ENCODE data around the gene UTP18.
A peak's percentile ranks its signal among the peaks of the same experiment; 100 is the strongest.
"Not testable (repeated sequence)": the region's sequence is repeated elsewhere in the genome, so short reads cannot be mapped to it uniquely, and the experiment has no call there.

Gene UTP18

GRCh38 chr17:51260237-51261023, at the start of gene UTP18:
Gene UTP18, plus strand, starts transcription at chr17:51260546. Its CDS starts 39 bp downstream, at chr17:51260585.
- peak within 1 kb of the TSS; percentile 77 for H3K4me3 ChIP-seq (ENCODE audit: low read depth, low read length)
- H3K36me3 ChIP-seq (ENCODE audit: control insufficient read depth, insufficient read depth, low read length): peaks cover 55% of the 10 kb centered on the region
- peak within 1 kb of the TSS; percentile 97 for H3K9ac ChIP-seq (ENCODE audit: low read length)
- peaks cover 24% of the 10 kb centered on the region; the same call in 1 of the 2 replicates for H3K4me1 ChIP-seq (ENCODE audit: control insufficient read depth, insufficient read depth, low read length)
- no peaks in the 10 kb centered on the region for H3K27me3 ChIP-seq (ENCODE audit: control insufficient read depth, insufficient read depth, low read length)
- H3K27ac ChIP-seq (ENCODE audit: low read depth, low read length): peak within 1 kb of the TSS; percentile 97
- no peaks in the 10 kb centered on the region for H3K9me3 ChIP-seq (ENCODE audit: control insufficient read depth, insufficient read depth, low read depth, low read length)

DNA sequence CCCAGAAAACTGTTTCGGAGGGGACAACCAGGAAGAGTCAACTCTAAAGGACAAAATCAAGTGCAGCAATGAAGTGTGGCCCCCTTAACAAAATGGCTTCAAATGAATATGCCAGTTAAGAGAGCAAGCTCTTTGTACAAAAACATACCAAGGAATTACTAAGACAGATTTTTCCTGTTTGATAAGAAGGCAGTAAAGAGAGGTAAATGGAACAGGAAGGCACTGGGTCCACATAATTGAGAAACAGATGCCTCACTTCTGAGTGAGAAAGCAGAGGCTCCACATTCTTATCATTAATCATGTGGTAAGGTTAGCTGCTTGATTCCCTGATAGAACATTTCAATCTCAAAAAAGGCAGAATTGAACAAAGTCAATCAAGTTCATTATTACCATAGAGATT, 45.4 kb upstream of the UTP18 start:
- H3K27ac ChIP-seq (ENCODE audit: low read depth, low read length): no peak overlapping the region
- H3K4me3 ChIP-seq (ENCODE audit: low read depth, low read length): no peak overlapping the region
- no peak overlapping the region for H3K9ac ChIP-seq (ENCODE audit: low read length)
- no peaks in the 10 kb centered on the region for H3K4me1 ChIP-seq (ENCODE audit: control insufficient read depth, insufficient read depth, low read length)
- peaks cover 82% of the 10 kb centered on the region for H3K36me3 ChIP-seq (ENCODE audit: control insufficient read depth, insufficient read depth, low read length)
- H3K27me3 ChIP-seq (ENCODE audit: control insufficient read depth, insufficient read depth, low read length): no peaks in the 10 kb centered on the region
- H3K9me3 ChIP-seq (ENCODE audit: control insufficient read depth, insufficient read depth, low read depth, low read length): no peaks in the 10 kb centered on the region

DNA sequence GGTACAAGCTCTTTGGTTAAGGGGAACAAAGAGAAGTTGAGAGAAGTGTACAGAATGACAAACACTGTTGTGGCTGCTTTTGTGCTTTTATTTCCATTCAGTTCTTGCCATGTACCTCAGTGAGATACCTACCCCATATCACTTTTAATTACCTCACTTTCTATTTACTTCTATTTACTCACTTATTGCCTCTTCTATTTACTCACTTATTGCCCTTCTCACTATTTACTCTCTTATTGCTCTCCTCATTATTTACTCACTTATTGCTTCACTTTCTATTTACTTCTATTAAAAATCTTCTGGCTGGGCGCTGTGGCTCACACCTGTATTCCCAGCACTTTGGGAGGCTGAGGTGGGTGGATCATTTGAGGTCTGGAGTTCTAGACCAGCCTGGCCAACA, 42.4 kb upstream of the UTP18 start:
- Histone ChIP-seq H3K27ac (ENCODE audit: low read depth, low read length) (no peak overlapping the region), H3K9me3 (ENCODE audit: control insufficient read depth, insufficient read depth, low read depth, low read length) (no peaks in the 10 kb centered on the region), H3K27me3 (ENCODE audit: control insufficient read depth, insufficient read depth, low read length) (no peaks in the 10 kb centered on the region), H3K9ac (ENCODE audit: low read length) (no peak overlapping the region), H3K36me3 (ENCODE audit: control insufficient read depth, insufficient read depth, low read length) (peaks cover 81% of the 10 kb centered on the region), H3K4me1 (ENCODE audit: control insufficient read depth, insufficient read depth, low read length) (no peaks in the 10 kb centered on the region), H3K4me3 (ENCODE audit: low read depth, low read length) (no peak overlapping the region)

- H3K27me3 ChIP-seq (ENCODE audit: control insufficient read depth, insufficient read depth, low read length): no peaks in the 10 kb centered on the region
- no peak overlapping the region for H3K4me3 ChIP-seq (ENCODE audit: low read depth, low read length)
- no peak overlapping the region for H3K9ac ChIP-seq (ENCODE audit: low read length)
- H3K9me3 ChIP-seq (ENCODE audit: control insufficient read depth, insufficient read depth, low read depth, low read length): no peaks in the 10 kb centered on the region
- H3K27ac ChIP-seq (ENCODE audit: low read depth, low read length): no peak overlapping the region
- H3K4me1 ChIP-seq (ENCODE audit: control insufficient read depth, insufficient read depth, low read length): no peaks in the 10 kb centered on the region
- peaks cover 75% of the 10 kb centered on the region for H3K36me3 ChIP-seq (ENCODE audit: control insufficient read depth, insufficient read depth, low read length)
These were observed 39.0 kb upstream of the UTP18 start for GRCh38 chr17:51221322-51221721.

DNA sequence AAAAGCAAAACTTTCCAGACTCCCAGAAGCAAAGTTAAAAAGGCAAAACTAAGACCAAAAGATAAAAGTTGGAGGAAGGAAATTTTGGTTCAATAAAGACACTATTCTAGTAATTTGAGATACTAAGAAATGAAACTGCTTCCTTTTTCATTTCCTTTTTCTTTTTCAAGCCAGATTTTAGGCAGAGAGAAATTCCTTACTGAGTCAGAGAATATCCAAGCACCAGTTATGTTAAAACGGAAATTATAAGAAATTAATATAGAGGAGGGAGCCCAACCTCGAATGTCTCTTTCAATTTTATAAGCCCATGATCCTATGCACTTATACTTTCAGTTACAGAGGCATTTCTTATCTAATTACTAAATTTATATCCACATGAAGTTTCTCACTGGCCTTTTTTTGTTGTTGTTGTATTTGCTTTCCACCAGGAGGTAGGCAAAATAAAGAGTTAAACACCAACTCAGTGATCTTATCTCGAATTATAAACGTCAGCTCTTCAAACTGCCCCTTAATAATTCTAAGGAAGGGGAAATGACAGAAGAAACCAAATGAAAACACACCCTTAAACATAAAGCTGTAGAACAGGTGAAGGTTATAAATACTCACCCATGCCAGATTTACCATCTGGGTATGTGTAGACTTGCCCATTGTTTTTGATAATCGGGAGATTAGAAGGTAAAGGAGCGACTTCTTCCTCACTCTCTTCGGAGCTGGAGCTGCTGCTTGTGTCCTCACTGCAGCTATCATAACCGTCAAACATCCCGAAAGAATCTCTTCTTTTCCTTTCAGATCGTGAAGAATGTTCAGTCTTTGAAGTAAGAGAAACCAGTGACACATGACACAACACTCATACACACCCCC, 35.7 kb upstream of the UTP18 start:
- Histone ChIP-seq H3K4me3 (ENCODE audit: low read depth, low read length) (no peak overlapping the region), H3K27me3 (ENCODE audit: control insufficient read depth, insufficient read depth, low read length) (no peaks in the 10 kb centered on the region), H3K36me3 (ENCODE audit: control insufficient read depth, insufficient read depth, low read length) (peaks cover 44% of the 10 kb centered on the region), H3K4me1 (ENCODE audit: control insufficient read depth, insufficient read depth, low read length) (no peaks in the 10 kb centered on the region), H3K27ac (ENCODE audit: low read depth, low read length) (0 out of 2 replicates have a peak overlapping the region, but pooled peaks have one; percentile 18), H3K9ac (ENCODE audit: low read length) (no peak overlapping the region), H3K9me3 (ENCODE audit: control insufficient read depth, insufficient read depth, low read depth, low read length) (no peaks in the 10 kb centered on the region)

DNA sequence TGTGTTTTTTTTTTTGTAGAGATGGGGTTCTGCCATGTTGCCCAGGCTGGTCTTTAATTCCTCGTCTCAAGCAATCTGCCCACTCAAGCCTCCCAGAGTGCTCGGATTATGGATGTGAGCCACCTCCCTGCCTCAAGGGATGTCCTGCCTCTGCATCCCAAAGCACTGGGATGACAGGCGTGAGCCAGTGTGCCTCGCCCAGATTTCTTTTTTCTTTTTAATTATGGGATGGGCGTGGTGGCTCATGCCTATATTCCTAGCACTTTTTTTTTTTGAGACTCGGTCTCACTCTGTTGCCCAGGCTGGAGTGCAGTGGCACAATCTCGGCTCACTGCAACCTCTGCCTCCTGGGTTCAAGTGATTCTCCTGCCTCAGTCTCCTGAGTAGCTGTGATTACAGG, 34.8 kb upstream of the UTP18 start:
- not testable (repeated sequence) for H3K9ac ChIP-seq (ENCODE audit: low read length); H3K4me1 ChIP-seq (ENCODE audit: control insufficient read depth, insufficient read depth, low read length); H3K27me3 ChIP-seq (ENCODE audit: control insufficient read depth, insufficient read depth, low read length); H3K4me3 ChIP-seq (ENCODE audit: low read depth, low read length); H3K27ac ChIP-seq (ENCODE audit: low read depth, low read length); H3K9me3 ChIP-seq (ENCODE audit: control insufficient read depth, insufficient read depth, low read depth, low read length)
- peaks cover 35% of the 10 kb centered on the region for H3K36me3 ChIP-seq (ENCODE audit: control insufficient read depth, insufficient read depth, low read length)

DNA sequence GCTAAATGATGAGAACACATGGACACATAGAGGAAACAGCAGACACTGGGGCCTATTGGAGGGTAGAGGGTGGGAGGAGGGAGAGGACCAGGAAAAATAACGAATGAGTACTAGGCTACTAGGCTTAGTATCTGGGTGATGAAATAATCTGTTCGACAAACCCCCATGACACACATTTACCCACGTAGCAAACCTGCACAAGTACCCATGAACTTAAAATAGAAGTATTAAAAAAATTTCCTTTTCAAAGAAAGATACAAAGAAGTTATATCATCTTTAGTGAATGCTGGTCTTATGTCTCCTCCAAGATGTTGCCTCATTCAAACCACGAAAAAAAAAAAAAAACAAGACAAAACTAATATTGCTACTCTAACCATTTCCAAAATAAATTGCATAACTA, 32.2 kb upstream of the UTP18 start:
- Histone ChIP-seq H3K4me1 (ENCODE audit: control insufficient read depth, insufficient read depth, low read length) (no peaks in the 10 kb centered on the region), H3K27ac (ENCODE audit: low read depth, low read length) (no peak overlapping the region), H3K36me3 (ENCODE audit: control insufficient read depth, insufficient read depth, low read length) (peaks cover 19% of the 10 kb centered on the region)

DNA sequence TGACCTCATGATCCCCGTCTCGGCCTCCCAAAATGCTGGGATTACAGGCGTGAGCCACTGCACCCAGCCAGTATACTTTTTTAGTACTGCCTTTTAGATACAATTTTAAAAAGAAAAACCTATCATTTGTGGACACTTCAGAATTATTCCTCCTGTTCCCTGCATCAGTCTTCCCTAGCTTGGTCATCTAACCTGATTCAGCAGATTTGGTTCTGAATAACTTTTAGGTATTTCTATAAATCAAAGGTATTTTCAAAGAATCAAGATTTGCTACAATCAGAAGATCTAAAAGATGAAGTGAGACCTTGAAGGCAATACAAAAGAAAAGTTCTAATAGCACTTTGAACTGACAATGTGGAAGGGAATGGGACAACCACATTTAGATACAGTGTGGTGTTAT, 30.5 kb upstream of the UTP18 start:
- Histone ChIP-seq H3K4me1 (ENCODE audit: control insufficient read depth, insufficient read depth, low read length) (no peaks in the 10 kb centered on the region), H3K27ac (ENCODE audit: low read depth, low read length) (no peak overlapping the region), H3K9me3 (ENCODE audit: control insufficient read depth, insufficient read depth, low read depth, low read length) (no peaks in the 10 kb centered on the region), H3K36me3 (ENCODE audit: control insufficient read depth, insufficient read depth, low read length) (peaks cover 2% of the 10 kb centered on the region), H3K27me3 (ENCODE audit: control insufficient read depth, insufficient read depth, low read length) (no peaks in the 10 kb centered on the region), H3K9ac (ENCODE audit: low read length) (no peak overlapping the region), H3K4me3 (ENCODE audit: low read depth, low read length) (no peak overlapping the region)

More for the DNA sequence above, 32.2 kb upstream of the UTP18 start:
- Histone ChIP-seq H3K27me3 (ENCODE audit: control insufficient read depth, insufficient read depth, low read length) (no peaks in the 10 kb centered on the region), H3K4me3 (ENCODE audit: low read depth, low read length) (no peak overlapping the region), H3K9ac (ENCODE audit: low read length) (no peak overlapping the region), H3K9me3 (ENCODE audit: control insufficient read depth, insufficient read depth, low read depth, low read length) (no peaks in the 10 kb centered on the region)

DNA sequence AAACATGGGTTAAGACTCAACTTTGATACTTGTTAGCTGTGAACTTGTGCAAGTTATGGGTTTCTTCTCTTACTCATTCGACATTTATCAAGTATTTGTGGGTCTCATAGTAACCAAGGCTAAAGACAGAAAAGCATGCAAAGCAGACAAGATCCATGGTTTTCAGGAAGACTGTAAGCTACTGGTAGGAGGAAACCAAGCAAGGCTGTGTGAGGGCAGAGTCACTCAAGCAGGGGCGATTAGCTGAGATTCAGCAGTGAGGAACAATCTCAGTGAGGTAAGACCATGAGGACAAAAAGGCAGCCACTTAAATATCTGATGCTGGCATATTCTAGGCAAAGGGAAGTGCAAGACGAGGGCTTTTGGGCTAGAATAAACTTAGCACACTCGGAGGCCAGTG, 30.0 kb upstream of the UTP18 start:
- Histone ChIP-seq H3K36me3 (ENCODE audit: control insufficient read depth, insufficient read depth, low read length) (no peaks in the 10 kb centered on the region), H3K4me1 (ENCODE audit: control insufficient read depth, insufficient read depth, low read length) (no peaks in the 10 kb centered on the region), H3K9ac (ENCODE audit: low read length) (no peak overlapping the region), H3K27me3 (ENCODE audit: control insufficient read depth, insufficient read depth, low read length) (no peaks in the 10 kb centered on the region), H3K27ac (ENCODE audit: low read depth, low read length) (no peak overlapping the region), H3K9me3 (ENCODE audit: control insufficient read depth, insufficient read depth, low read depth, low read length) (no peaks in the 10 kb centered on the region), H3K4me3 (ENCODE audit: low read depth, low read length) (no peak overlapping the region)

DNA sequence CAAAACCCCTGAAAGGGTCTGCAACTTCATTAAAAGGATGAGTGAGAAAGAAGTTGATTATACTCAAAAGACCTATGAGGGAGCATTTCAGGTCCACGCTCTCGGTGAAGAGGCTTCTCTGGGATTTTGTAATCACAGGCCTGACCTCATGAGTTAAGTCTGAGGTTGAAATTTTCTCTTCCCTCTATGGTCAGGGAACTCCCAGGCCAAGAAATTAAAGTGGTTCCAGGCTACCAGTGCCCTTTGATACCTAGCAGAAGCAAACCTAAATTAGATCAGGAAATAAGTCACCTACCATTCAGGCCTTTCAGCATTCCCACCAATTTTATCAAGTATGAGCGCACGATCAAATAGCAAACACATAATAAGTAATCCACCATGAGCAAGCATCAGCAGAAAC, 28.3 kb upstream of the UTP18 start:
- H3K27ac ChIP-seq (ENCODE audit: low read depth, low read length): no peak overlapping the region
- H3K27me3 ChIP-seq (ENCODE audit: control insufficient read depth, insufficient read depth, low read length): no peaks in the 10 kb centered on the region
- H3K9ac ChIP-seq (ENCODE audit: low read length): no peak overlapping the region
- H3K9me3 ChIP-seq (ENCODE audit: control insufficient read depth, insufficient read depth, low read depth, low read length): no peaks in the 10 kb centered on the region
- H3K4me3 ChIP-seq (ENCODE audit: low read depth, low read length): no peak overlapping the region
- no peaks in the 10 kb centered on the region for H3K36me3 ChIP-seq (ENCODE audit: control insufficient read depth, insufficient read depth, low read length)
- no peaks in the 10 kb centered on the region for H3K4me1 ChIP-seq (ENCODE audit: control insufficient read depth, insufficient read depth, low read length)

DNA sequence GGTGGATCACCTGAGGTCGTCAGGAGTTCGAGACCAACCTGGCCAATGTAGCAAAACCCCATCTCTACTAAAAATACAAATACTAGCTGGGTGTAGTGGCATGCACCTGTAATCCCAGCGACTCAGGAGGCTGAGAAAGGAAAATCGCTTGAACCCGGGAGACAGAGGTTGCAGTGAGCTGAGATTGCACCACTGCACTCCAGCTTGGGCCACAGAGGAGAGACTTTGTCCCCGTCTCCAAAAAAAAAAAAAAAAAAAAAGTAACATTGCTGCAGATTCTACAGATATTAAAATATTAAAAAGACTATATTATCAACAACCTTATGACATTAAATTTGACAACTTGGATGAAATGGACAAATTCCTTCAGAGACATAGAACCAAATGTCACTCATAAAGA, 26.2 kb upstream of the UTP18 start:
- Histone ChIP-seq H3K27ac (ENCODE audit: low read depth, low read length) (no peak overlapping the region), H3K4me3 (ENCODE audit: low read depth, low read length) (no peak overlapping the region), H3K4me1 (ENCODE audit: control insufficient read depth, insufficient read depth, low read length) (no peaks in the 10 kb centered on the region), H3K27me3 (ENCODE audit: control insufficient read depth, insufficient read depth, low read length) (no peaks in the 10 kb centered on the region), H3K36me3 (ENCODE audit: control insufficient read depth, insufficient read depth, low read length) (peaks cover 3% of the 10 kb centered on the region; the same call in 1 of the 2 replicates), H3K9me3 (ENCODE audit: control insufficient read depth, insufficient read depth, low read depth, low read length) (no peaks in the 10 kb centered on the region), H3K9ac (ENCODE audit: low read length) (no peak overlapping the region)
